SK-N-SH (cell line): ENCODE results near the gene MAPRE3. TPM values are rescaled to one million over a fixed set of nuclear protein-coding genes. Genes with fewer than 3 reads are reported as not detected.

Experiments used
- CTCF ChIA-PET: fragments of 300-600, 350-600 bp; formaldehyde crosslinking; extraction: SDS; loops from one replicate; lab custom pipeline; 2021; lab: Yijun Ruan, JAX
- POLR2A ChIA-PET: fragments of 350-600 bp; sonication (Branson Sonifier 250); formaldehyde crosslinking; extraction: SDS; loops from one replicate; lab custom pipeline; 2020; ENCODE audit warnings: antibody characterized with exemption, inconsistent platforms; lab: Yijun Ruan, JAX
- DNase-seq: peaks from one replicate; pipeline ENCODE4 v3.0.0; 2012
- H2AFZ ChIP-seq: fragments of 200-600 bp; sonication (generic); 2 replicates; pipeline ENCODE4 v1.8.1; 2016; ENCODE audit warnings: antibody characterized with exemption, mild to moderate bottlenecking, low read depth
- H3F3A ChIP-seq: fragments of 200-600 bp; sonication (generic); replicated peaks from 2 replicates; pipeline ENCODE3; 2016; ENCODE audit warnings: antibody characterized with exemption, mild to moderate bottlenecking; ENCODE audit not compliant: insufficient read depth
- H3K27ac ChIP-seq, 2 experiments: fragments of 200-500 bp in 1 of 2; fragments of 200-600 bp in 1 of 2; sonication (Bioruptor generic) in 1 of 2; sonication (generic), shearing (Covaris generic) in 1 of 2; 2 replicates each; pipeline versions ENCODE4 v1.5.1 to v1.6.1; 2014 to 2016; ENCODE audit warnings: low read depth in 2 of 2, inconsistent platforms in 1 of 2, low read length in 1 of 2, mild to moderate bottlenecking in 1 of 2, mixed read lengths in 1 of 2
- H3K27me3 ChIP-seq: fragments of 200-600 bp; sonication (generic), shearing (Covaris generic); 2 replicates; pipeline ENCODE4 v1.6.1; 2016; ENCODE audit warnings: mixed run types; ENCODE audit not compliant: insufficient read depth
- H3K36me3 ChIP-seq, 2 experiments: fragments of 200-500 bp in 1 of 2; fragments of 200-600 bp in 1 of 2; sonication (Bioruptor generic) in 1 of 2; sonication (generic) in 1 of 2; replicated peaks in 1 of 2; 2 replicates each; pipeline versions ENCODE3 to v1.5.1; 2014 to 2016; ENCODE audit warnings: low read length in 1 of 2, mild to moderate bottlenecking in 1 of 2; ENCODE audit not compliant: insufficient read depth in 2 of 2, control insufficient read depth in 1 of 2
- H3K4me1 ChIP-seq, 2 experiments: fragments of 200-500 bp in 1 of 2; fragments of 200-600 bp in 1 of 2; sonication (Bioruptor generic) in 1 of 2; sonication (generic), shearing (Covaris generic) in 1 of 2; 2 replicates each; pipeline versions ENCODE4 v1.5.1 to v1.6.1; 2014 to 2016; ENCODE audit warnings: low read depth in 1 of 2, low read length in 1 of 2, mixed run types in 1 of 2; ENCODE audit not compliant: insufficient read depth in 2 of 2, control insufficient read depth in 1 of 2
- H3K4me2 ChIP-seq: fragments of 200-600 bp; sonication (generic), shearing (Covaris generic); 2 replicates; pipeline ENCODE4 v1.6.1; 2017; ENCODE audit warnings: mixed run types
- H3K4me3 ChIP-seq, 2 experiments: fragments of 200-500 bp in 1 of 2; fragments of 200-600 bp in 1 of 2; sonication (Bioruptor generic) in 1 of 2; sonication (generic), shearing (Covaris generic) in 1 of 2; 2 replicates each; pipeline versions ENCODE4 v1.5.1 to v1.8.1; 2014 to 2016; ENCODE audit warnings: low read depth in 2 of 2, inconsistent platforms in 1 of 2, low read length in 1 of 2, mild to moderate bottlenecking in 1 of 2, mixed read lengths in 1 of 2, moderate library complexity in 1 of 2
- H3K79me2 ChIP-seq: fragments of 200-600 bp; sonication (generic); 2 replicates; pipeline ENCODE4 v1.8.1; 2017; ENCODE audit warnings: mild to moderate bottlenecking; ENCODE audit not compliant: insufficient read depth
- H3K9ac ChIP-seq: fragments of 200-600 bp; sonication (generic); 2 replicates; pipeline ENCODE4 v1.6.1; 2017; ENCODE audit warnings: mixed run types
- H3K9me2 ChIP-seq: fragments of 200-600 bp; sonication (generic); 2 replicates; pipeline ENCODE4 v1.6.1; 2017; ENCODE audit warnings: mixed run types
- H3K9me3 ChIP-seq: fragments of 200-600 bp; sonication (generic); 2 replicates; pipeline ENCODE4 v1.6.1; 2017; ENCODE audit warnings: mixed run types, mild to moderate bottlenecking, moderate library complexity
- H4K20me1 ChIP-seq: fragments of 200-600 bp; sonication (generic); 2 replicates; pipeline ENCODE4 v1.6.1; 2017; ENCODE audit warnings: mild to moderate bottlenecking, mixed run types; ENCODE audit not compliant: insufficient read depth
- EP300 ChIP-seq, 2 experiments: IDR thresholded peaks; 2 replicates each; pipeline versions ENCODE4 v1.4.0 to v1.6.1; 2012; ENCODE audit warnings: borderline replicate concordance in 1 of 2, low read depth in 1 of 2, low read length in 1 of 2
- EZH2phosphoT487 ChIP-seq: fragments of 200-600 bp; sonication (generic); IDR thresholded peaks from 2 replicates; pipeline ENCODE4 v1.6.1; 2017; ENCODE audit warnings: low read depth, mixed run types, mild to moderate bottlenecking, antibody characterized with exemption, moderate library complexity, borderline replicate concordance
- NFIC ChIP-seq: IDR thresholded peaks from 2 replicates; pipeline ENCODE4 v1.4.0; 2012; ENCODE audit warnings: borderline replicate concordance
- NRF1 ChIP-seq: IDR thresholded peaks from 2 replicates; pipeline ENCODE4 v1.6.1; 2012; ENCODE audit warnings: low read depth, mild to moderate bottlenecking, low read length
- PBX3 ChIP-seq: IDR thresholded peaks from 2 replicates; pipeline ENCODE4; 2012
- RAD21 ChIP-seq: IDR thresholded peaks from 2 replicates; pipeline ENCODE4 v1.6.1; 2012; ENCODE audit warnings: mild to moderate bottlenecking, low read length
- RCOR1 ChIP-seq: fragments of 150-350 bp; IDR thresholded peaks from 2 replicates; pipeline ENCODE4 v1.6.1; 2017; ENCODE audit warnings: antibody characterized with exemption, low read length
- RXRA ChIP-seq: IDR thresholded peaks from 2 replicates; pipeline ENCODE4 v1.4.0; 2012; ENCODE audit warnings: low read depth, mild to moderate bottlenecking, borderline replicate concordance
- SIN3A ChIP-seq: IDR thresholded peaks from 2 replicates; pipeline ENCODE4 v1.6.1; 2012; ENCODE audit warnings: low read depth, mild to moderate bottlenecking, low read length, moderate library complexity, borderline replicate concordance
- SMC3 ChIP-seq: IDR thresholded peaks from 2 replicates; pipeline ENCODE4 v1.6.1; 2012; ENCODE audit warnings: low read depth, low read length, improper control_type of control experiment
- TCF12 ChIP-seq: IDR thresholded peaks from 2 replicates; pipeline ENCODE4 v1.4.0; 2012
- TEAD4 ChIP-seq: IDR thresholded peaks from 2 replicates; pipeline ENCODE4 v1.4.0; 2012; ENCODE audit warnings: mild to moderate bottlenecking, borderline replicate concordance; ENCODE audit not compliant: insufficient read depth
- USF1 ChIP-seq: IDR thresholded peaks from 2 replicates; pipeline ENCODE4 v1.4.0; 2012; ENCODE audit warnings: low read depth, borderline replicate concordance
- USF2 ChIP-seq: fragments of 150-350 bp; IDR thresholded peaks from 2 replicates; pipeline ENCODE4 v1.6.1; 2017; ENCODE audit warnings: antibody characterized with exemption, low read length, low read depth, borderline replicate concordance
- ZBTB33 ChIP-seq: IDR thresholded peaks from 2 replicates; pipeline ENCODE4 v1.4.0; 2012; ENCODE audit warnings: low read depth, borderline replicate concordance
- WGBS: methylation state at CpG from one replicate; pipeline ENCODE4 v1.1.6; 2017; ENCODE audit warnings: low lambda C conversion rate; 5-methylcytosine and 5-hydroxymethylcytosine counted together
- polyA plus RNA-seq, 3 experiments: library from polyadenylated mRNA; depleted of rRNA; stranded (reverse); fragments of >200 nt; gene quantifications; 2 replicates each; pipeline ENCODE4 v1.2.3, GENCODE V29; 2012

MAPRE3 gene
- polyA plus RNA-seq, 1 of the 3 experiments (the other 2 are of a cell fraction) = 24.4 TPM

GRCh38 chr2:26933431-26934334 lies 36.8 kb upstream of the MAPRE3 start:
- TF ChIP-seq EP300 (IDR thresholded peaks at IDR 0.05; ENCODE audit: borderline replicate concordance in 1 of 2, low read depth in 1 of 2, low read length in 1 of 2) (no peak), EZH2phosphoT487 (no peak), RCOR1 (no peak), RXRA (no peak), TCF12 (no peak), NFIC (no peak), PBX3 (no peak), NRF1 (no peak), SMC3 (no peak), RAD21 (no peak)
- ChIA-PET CTCF (interaction anchor here (5.0 to 16.0 kb wide), 4 partner anchors 9 to 86 kb away, joined by 38 to 677 read pairs (median 157); partner anchors contain the start of gene DPYSL5), POLR2A (no interaction called here)
- no peaks in the 10 kb centered on the region for H3F3A ChIP-seq
- no peaks in the 10 kb centered on the region for H4K20me1 ChIP-seq
- DNase-seq = no peak
- no peaks in the 10 kb centered on the region for H3K36me3 ChIP-seq
- H3K79me2 ChIP-seq = no peaks in the 10 kb centered on the region
- WGBS = 66% methylated on average over 16 of the region's 16 CpGs
- no peak overlapping the region for H3K4me2 ChIP-seq
- H3K27ac ChIP-seq = no peak overlapping the region
- H3K9me2 ChIP-seq = no peaks in the 10 kb centered on the region
- no peaks in the 10 kb centered on the region for H3K9me3 ChIP-seq
- H3K4me1 ChIP-seq = no peaks in the 10 kb centered on the region
- H3K4me3 ChIP-seq = no peak overlapping the region
- no peak overlapping the region for H3K9ac ChIP-seq
- no peak overlapping the region for H2AFZ ChIP-seq
- peaks cover 30% of the 10 kb centered on the region for H3K27me3 ChIP-seq

GRCh38 chr2:26934335-26934724 lies 36.1 kb upstream of the MAPRE3 start:
- Histone ChIP-seq H3K4me3 (no peak overlapping the region), H3K27me3 (peaks cover 34% of the 10 kb centered on the region), H3K79me2 (no peaks in the 10 kb centered on the region), H3K4me1 (no peaks in the 10 kb centered on the region), H2AFZ (no peak overlapping the region), H3K36me3 (no peaks in the 10 kb centered on the region), H3K27ac (no peak overlapping the region), H3K9me2 (no peaks in the 10 kb centered on the region), H4K20me1 (no peaks in the 10 kb centered on the region), H3K9me3 (no peaks in the 10 kb centered on the region), H3K9ac (no peak overlapping the region), H3K4me2 (no peak overlapping the region), H3F3A (no peaks in the 10 kb centered on the region)
- CTCF ChIA-PET = interaction anchor here (5.0 to 16.0 kb wide), 4 partner anchors 8 to 86 kb away, joined by 38 to 677 read pairs (median 157); partner anchors contain the start of gene DPYSL5
- 75% methylated on average over 9 of the region's 10 CpGs for WGBS
- no peak for DNase-seq
- TF ChIP-seq SIN3A (no peak), RCOR1 (no peak), USF1 (no peak), ZBTB33 (no peak), USF2 (no peak), RAD21 (no peak), TEAD4 (no peak)
- POLR2A ChIA-PET = no interaction called here
